Hypothalamus (tissue), 51 donors: ENCODE results near the gene CREB5.
A peak's percentile ranks its signal among the peaks of the same experiment; 100 is the strongest.
"Not testable (repeated sequence)": the region's sequence is repeated elsewhere in the genome, so short reads cannot be mapped to it uniquely, and the experiment has no call there.

ENCODE experiments used
- DNase-seq, 51 donors: peaks; one replicate each; lab custom pipeline; 2025; lab: John Stamatoyannopoulos, UW

CREB5 gene

GRCh38 chr7:28792858-28793257, 380.5 kb downstream of the CREB5 start:
- DNase-seq = no peak

DNA sequence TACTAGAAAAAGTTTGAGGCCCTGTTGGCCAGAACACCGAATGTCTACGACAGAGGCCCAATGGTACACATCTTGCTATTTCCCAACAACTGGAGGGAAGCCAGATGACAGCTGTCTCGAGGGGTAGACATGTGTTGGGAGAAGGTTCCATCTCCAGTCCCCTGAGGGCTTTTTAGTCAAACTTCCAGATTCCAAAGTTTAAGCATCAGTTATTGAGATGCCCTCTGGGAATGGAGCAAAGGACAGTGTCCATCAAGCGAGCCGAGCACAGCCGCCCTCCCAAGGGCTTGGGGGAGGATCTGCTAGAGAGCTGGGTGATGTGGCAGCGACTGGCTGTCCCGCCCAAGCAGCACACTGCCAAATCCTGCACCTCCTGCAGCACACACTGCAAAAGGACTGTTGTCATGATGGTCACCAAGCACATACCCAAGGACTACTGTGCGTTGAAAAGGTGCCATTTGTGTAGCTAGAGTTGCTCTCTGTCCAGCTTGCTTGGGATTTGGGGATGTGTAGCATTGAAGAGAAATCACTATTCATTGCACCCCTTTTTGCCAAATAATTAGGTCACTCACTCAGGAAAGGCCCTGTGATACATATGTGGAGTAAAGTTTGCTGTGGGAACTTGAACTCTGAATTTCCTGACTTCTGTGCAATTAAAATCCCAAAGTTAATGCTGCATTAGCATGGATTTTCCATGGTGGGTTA, 381.2 kb downstream of the CREB5 start:
- no peak for DNase-seq

- DNase-seq = no peak
These were observed 386.0 kb downstream of the CREB5 start for GRCh38 chr7:28798274-28798673.

DNA sequence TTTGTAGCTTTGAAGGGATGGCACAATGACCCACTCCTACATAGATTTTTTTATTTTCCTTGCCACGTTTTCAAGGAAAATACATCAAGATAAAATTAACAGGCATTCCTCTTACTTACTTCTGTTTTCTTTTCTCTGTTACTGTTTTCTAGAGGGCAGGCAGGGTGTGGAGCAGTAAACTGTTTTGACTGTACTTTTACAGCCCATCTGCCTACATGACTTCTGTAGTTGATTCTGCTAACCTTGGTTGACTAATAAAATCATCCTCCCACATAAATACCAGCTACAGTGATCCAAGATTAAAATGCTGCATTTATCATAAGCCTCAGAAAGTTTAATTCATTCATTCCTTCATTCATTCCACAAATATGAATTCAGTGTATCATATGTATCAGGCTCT, 387.3 kb downstream of the CREB5 start:
- no peak for DNase-seq

- DNase-seq = peak in 2 of 51 donors; percentile 4 to 8
These were observed 387.8 kb downstream of the CREB5 start for GRCh38 chr7:28800150-28800549.

DNA sequence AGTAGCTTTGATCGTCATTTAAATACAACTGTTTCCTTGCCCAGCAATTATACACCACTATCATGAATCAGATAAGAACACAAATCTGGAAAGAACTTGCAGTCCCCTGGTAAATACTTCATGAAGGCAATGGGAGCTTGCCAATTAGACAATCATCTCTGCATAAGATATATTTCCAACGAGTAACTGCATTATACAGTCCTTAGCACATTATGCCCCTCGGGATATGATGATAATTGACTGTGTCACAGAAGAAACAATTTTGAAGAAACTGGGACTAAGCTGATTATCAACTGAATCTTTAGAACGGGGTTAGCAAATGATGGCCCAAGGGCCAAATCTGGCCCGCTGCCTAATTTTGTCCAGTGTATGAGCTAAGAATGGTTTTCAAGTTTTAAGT, 390.1 kb downstream of the CREB5 start:
- no peak for DNase-seq

- DNase-seq = no peak
These were observed 391.8 kb downstream of the CREB5 start for GRCh38 chr7:28804157-28804556.

DNA sequence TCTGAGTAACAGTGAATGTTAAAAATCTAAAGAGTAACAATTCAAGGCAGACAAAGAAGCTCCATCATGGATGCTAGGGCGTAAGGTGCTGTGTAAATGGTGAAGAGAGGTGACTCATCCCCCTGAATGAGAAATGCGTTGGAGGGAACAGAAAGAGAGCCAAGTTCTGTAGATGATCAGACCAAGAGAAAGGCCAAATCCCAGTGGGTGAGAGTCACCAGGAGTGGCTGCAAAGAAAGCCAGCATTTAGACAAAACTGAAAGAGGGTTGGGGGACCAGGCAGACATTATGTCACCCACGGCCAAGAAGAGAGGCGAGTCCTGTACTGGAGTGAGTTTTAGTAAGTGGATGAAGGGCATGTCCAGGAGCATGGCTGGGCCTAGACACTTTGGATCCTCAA, 392.7 kb downstream of the CREB5 start:
- peak in 1 of 51 donors; percentile 28 for DNase-seq

- no peak for DNase-seq
These were observed 394.5 kb downstream of the CREB5 start for GRCh38 chr7:28806841-28807240.

- DNase-seq = no peak
These were observed 395.2 kb downstream of the CREB5 start for GRCh38 chr7:28807396-28807994.

GRCh38 chr7:28808796-28809533, 396.6 kb downstream of the CREB5 start:
- DNase-seq = peak in 23 of 51 donors; percentile 6 to 53 (median 19)

DNA sequence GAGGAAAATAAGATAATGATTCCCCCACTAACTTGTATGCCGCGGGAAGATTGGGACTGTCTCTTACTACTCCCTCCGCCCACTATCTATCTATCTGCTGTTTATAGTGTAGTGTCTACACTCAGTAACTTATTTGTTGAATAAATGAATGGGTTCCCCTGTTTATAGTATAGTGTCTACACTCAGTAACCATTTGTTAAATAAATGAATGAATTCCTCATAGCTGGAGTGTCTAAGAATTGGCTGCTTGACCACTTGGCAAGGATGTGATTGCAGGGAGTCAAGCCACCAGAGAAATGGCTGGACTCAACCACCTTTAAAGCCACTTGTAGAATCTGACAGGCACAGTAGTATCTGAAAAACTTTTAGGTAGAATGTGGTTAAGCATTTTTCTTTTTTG, 398.7 kb downstream of the CREB5 start:
- no peak for DNase-seq

- no peak for DNase-seq
These were observed 399.5 kb downstream of the CREB5 start for GRCh38 chr7:28811701-28812430.

DNA sequence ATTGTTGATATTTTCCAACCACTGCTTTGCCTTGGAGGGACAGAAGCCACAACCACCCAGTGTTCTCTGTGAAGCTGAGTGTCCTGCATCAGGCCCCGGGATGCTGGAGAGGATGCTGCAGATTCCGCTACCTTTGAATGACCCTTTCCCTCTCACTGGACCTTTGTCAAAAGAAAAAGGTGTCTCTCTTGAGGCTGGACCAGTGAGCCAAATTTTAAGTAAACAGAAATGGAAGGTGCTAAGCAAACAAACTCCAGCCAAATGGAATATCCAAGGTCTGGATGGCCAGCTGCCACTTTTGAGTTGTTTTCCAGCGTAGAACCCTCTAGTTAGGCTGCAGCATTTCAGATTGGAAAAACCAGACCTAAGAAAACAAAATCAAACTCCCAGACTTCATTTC, 400.3 kb downstream of the CREB5 start:
- DNase-seq = no peak

DNA sequence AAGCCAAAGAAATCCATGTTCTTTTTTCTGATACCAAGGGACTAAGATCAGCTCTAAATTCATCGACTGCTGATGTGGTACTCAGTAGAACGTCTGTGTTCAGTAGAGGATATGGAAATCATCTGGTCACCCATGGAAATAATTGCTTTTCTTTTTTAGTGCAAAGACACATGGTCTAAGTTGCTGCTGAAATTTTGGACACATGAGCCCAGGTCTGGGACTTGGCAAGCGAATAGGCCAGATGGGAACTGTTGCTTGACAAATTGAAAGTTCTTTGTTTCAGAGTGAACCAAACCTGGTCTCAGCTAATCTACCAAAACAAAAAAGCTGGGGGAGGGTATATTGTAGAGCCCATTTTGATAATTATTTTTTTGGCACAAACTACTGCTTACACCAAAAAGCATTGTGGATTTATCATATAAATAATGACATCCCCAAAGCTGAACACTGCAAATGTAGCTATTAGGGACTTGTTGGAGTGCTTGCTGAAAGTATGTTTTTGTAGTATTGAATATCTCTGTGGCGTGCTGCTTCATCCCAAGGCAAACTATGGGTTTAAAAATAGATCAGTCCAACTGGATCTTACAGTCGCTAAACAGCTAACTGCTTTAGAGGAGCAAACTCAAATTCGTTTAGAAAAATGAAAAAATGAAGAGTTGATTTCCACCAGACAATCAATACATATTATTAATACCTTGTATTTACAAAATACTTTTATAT, 401.1 kb downstream of the CREB5 start:
- no peak for DNase-seq

- no peak for DNase-seq
These were observed 403.1 kb downstream of the CREB5 start for GRCh38 chr7:28815369-28815927.

DNA sequence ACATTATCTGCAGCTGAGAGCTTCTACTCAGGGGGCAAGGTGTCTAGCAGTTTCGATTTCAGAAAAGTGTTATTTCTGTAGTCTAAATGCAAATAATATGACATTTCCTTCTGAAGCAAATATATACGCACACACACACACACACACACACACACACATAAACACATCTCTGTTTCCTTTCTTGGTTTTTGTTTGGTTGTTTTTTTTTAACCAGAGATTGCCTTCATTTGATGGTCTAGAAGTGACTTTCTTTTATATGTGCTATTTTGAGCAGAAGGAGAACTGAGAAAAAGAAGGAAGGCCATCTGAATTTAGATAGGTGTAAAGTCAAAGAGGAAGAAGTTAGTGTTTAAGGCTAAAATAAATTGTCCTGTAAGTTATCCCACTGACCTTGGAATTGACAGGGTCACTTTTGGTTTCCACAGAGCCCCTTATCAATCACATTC, 403.6 kb downstream of the CREB5 start:
- DNase-seq = no peak

DNA sequence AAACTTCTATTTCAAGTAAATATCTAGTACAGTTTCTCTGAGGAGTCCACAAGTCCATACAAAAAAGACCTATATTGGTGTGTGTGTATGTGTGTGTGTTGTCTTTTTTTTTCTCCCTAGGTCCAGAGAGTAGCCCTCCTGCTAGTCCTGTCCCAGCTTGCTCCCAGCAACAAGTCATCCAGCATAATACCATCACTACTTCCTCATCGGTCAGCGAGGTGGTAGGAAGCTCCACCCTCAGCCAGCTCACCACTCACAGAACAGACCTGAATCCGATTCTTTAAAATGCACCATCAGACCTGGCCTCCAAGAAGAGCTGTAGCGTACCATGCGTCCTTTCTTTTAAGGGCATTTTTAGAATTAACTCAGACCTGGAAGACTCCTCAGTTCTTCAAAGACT, 406.7 kb downstream of the CREB5 start:
- no peak for DNase-seq

GRCh38 chr7:28823582-28823981, 411.3 kb downstream of the CREB5 start:
- DNase-seq = no peak

GRCh38 chr7:28825817-28826448, 413.6 kb downstream of the CREB5 start:
- DNase-seq = not testable (repeated sequence)
